ENCODE results near the gene HOXD1.
A peak's percentile ranks its signal among the peaks of the same experiment; 100 is the strongest.

Gene HOXD1

DNA sequence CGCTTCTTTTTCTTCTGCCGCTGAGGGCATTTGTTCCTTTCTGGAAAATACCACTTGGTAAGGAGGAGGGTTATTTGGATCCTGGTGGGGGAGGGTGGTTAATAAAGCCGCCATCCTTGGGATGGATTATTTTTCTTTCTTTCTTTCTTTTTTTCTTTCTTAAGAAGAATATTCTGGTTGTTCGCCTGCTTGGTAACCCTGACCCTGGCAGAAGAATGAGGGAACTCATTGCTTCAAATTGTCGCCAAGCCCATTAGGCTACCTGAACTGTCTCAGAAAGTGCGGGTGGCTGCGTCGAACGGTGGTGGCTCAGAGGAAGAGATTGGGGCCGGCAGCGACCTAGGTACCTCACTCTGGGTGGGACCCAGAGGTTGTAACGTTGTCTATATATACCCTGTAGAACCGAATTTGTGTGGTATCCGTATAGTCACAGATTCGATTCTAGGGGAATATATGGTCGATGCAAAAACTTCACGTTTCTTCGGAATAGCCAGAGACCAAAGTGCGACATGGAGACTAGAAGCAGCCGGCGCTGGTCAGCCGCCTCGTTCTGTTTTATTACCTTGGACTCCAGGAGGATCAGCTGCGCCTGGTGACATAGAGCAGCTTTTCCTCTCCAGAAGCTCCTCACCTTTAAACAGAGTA, 38.4 kb upstream of the HOXD1 start:
- Mint-ChIP-seq H3K27me3 (peaks cover 99% of the 10 kb centered on the region), H3K4me3 (no peak overlapping the region), H3K27ac (no peak overlapping the region), H3K4me1 (peaks cover 14% of the 10 kb centered on the region), H3K9me3 (no peaks in the 10 kb centered on the region)
- ATAC-seq: no peak
- no peak for DNase-seq

DNA sequence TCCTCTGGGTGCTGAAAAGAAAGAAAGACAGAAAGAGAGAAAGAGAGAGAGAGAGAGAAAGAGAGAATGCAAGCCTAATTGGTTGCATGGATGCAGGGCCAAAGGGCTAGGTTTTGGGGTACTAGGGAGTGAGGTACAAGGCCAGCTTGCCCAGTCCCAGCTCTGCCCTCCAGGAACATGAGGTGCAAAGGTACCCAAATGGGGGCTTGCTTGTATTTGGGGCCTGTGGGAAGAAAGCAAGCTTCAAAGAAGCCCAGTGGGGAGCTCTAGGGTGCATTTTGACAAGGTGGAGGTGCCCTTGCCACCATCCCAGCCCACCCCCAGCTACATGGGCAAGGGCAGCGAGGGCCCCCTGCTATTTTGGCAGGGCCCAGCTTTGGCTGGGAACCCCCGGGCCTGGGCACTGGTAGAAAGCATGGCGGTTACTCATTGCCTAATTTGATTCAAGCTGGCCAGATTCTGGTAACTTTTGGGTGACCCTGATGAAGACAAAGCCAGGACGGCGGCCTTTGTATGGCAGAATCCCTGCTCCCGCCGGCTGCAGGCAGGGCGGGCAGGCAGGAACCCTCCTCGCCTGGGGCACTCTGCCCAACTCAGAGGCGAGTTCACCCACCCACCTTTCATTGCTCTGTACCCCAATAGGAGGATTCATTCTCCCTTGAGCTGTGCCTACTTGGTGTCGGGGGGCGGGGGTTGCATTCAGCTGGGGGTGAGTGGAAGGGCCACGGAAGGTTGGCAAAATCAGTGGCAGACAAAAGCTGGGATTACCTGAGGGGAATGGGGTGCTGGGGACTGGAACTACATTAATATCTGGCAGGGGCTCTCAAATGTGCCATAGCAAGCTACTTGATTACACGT, 37.7 kb upstream of the HOXD1 start:
- ATAC-seq (no peak), DNase-seq (no peak)
- peaks cover 99% of the 10 kb centered on the region for H3K27me3 Mint-ChIP-seq
- H3K27ac Mint-ChIP-seq: no peak overlapping the region
- H3K4me3 Mint-ChIP-seq: no peak overlapping the region
- H3K4me1 Mint-ChIP-seq: peaks cover 14% of the 10 kb centered on the region
- H3K9me3 Mint-ChIP-seq: no peaks in the 10 kb centered on the region

DNA sequence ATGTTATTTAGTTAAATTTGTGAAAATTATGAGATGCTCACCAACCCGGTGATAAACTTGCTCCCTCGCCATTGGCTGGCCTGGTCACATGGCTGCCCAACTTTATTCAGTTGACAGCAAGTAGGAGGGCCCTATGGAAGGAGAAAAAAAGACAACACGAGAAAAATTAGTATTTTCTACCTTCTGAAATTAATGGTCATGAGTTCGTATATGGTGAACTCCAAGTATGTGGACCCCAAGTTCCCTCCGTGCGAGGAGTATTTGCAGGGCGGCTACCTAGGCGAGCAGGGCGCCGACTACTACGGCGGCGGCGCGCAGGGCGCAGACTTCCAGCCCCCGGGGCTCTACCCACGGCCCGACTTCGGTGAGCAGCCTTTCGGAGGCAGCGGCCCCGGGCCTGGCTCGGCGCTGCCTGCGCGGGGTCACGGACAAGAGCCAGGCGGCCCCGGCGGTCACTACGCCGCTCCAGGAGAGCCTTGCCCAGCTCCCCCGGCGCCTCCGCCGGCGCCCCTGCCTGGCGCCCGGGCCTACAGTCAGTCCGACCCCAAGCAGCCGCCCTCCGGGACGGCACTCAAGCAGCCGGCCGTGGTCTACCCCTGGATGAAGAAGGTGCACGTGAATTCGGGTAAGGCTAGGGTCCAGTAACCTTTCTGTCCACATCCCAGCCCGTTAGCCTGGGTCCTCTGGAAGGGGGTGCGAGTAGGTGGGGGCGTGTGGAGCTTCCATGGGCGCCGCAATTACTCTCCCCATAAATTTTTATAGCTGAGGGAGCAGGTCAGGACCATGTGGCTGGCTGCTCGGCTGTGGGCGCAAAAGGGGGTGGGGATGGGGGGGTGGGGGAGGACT, 36.8 kb upstream of the HOXD1 start, which contains the start of gene HOXD4:
Gene HOXD4 (plus strand): TSS at position 109 of the 846 bp plus-strand sequence. CDS start 84 bp downstream, at position 193.
- no peak for DNase-seq
- peak; percentile 24 for ATAC-seq
- Mint-ChIP-seq H3K4me1 (peaks cover 14% of the 10 kb centered on the region), H3K9me3 (no peaks in the 10 kb centered on the region), H3K27me3 (peaks cover 99% of the 10 kb centered on the region), H3K27ac (no peak within 1 kb of the TSS), H3K4me3 (peak within 1 kb of the TSS; percentile 57 to 63)

DNA sequence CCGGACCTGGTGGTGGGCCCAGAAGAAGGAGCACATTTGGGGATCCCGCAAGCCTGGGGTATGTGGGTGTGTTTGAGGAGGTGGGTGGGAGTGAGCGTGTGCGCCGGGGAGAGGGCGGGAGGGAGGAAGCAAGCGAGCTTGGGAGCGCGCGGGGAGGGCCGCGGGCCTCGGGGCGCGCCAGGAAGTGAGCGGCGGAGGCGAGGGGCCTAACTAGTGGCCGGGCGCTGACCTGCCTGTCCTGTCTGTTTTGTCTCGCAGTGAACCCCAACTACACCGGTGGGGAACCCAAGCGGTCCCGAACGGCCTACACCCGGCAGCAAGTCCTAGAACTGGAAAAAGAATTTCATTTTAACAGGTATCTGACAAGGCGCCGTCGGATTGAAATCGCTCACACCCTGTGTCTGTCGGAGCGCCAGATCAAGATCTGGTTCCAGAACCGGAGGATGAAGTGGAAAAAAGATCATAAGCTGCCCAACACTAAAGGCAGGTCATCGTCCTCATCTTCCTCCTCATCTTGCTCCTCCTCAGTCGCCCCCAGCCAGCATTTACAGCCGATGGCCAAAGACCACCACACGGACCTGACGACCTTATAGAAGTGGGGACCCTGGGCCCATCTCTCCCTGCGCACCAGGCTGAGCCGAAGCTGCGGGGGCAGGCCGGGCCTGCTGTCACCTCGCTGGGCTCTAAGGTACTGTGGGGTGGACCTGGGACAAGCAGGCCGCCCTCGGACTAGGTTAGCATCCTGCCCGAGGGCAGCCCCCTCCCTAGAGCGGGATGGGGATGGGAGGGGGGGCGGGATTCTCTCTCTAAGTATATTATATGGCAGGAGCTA, 35.9 kb upstream of the HOXD1 start:
- DNase-seq (no peak), ATAC-seq (peak; percentile 29)
- H3K27ac Mint-ChIP-seq: no peak overlapping the region
- H3K9me3 Mint-ChIP-seq: no peaks in the 10 kb centered on the region
- H3K4me1 Mint-ChIP-seq: peaks cover 19% of the 10 kb centered on the region
- H3K4me3 Mint-ChIP-seq: peak overlapping the region; percentile 57 to 63
- H3K27me3 Mint-ChIP-seq: peaks cover 99% of the 10 kb centered on the region

GRCh38 chr2:176154576-176155252, 33.8 kb upstream of the HOXD1 start:
- H3K27ac Mint-ChIP-seq: no peak overlapping the region
- H3K4me3 Mint-ChIP-seq: no peak overlapping the region
- no peaks in the 10 kb centered on the region for H3K9me3 Mint-ChIP-seq
- H3K27me3 Mint-ChIP-seq: peaks cover 99% of the 10 kb centered on the region
- DNase-seq: no peak
- H3K4me1 Mint-ChIP-seq: peaks cover 29% of the 10 kb centered on the region
- no peak for ATAC-seq

GRCh38 chr2:176155356-176156044, 33.0 kb upstream of the HOXD1 start:
- DNase-seq (no peak), ATAC-seq (no peak)
- H3K27me3 Mint-ChIP-seq: peaks cover 99% of the 10 kb centered on the region
- H3K4me3 Mint-ChIP-seq: no peak overlapping the region
- H3K27ac Mint-ChIP-seq: no peak overlapping the region
- H3K4me1 Mint-ChIP-seq: peaks cover 30% of the 10 kb centered on the region
- H3K9me3 Mint-ChIP-seq: no peaks in the 10 kb centered on the region

DNA sequence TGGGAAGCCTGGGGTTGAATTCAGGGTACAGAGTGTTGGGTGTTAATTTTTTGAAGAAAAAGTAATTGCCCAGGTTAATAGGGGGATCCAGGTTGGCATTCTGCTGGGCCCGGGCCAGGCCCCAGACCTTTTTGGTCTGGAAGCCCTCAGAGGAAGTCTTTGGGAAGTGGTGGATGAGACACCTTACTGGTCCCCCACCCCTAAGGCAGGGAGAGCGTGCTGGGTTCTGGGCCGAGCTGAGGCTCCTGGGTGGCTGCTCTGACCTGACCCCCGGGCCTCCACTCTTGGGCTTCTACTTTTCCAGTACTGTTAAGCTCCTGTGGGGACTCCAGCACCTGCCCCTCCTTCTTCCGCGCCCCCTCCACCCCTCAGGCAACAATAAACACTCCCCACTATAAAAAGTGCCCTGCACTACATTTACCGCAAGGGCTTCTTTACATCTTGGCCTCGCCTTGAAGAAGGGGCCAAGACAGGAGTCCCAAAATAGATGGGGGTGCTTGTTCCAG, 32.1 kb upstream of the HOXD1 start:
- ATAC-seq (no peak), DNase-seq (no peak)
- peaks cover 99% of the 10 kb centered on the region for H3K27me3 Mint-ChIP-seq
- H3K4me3 Mint-ChIP-seq: no peak overlapping the region
- H3K4me1 Mint-ChIP-seq: peaks cover 37% of the 10 kb centered on the region
- no peaks in the 10 kb centered on the region for H3K9me3 Mint-ChIP-seq
- no peak overlapping the region for H3K27ac Mint-ChIP-seq

DNA sequence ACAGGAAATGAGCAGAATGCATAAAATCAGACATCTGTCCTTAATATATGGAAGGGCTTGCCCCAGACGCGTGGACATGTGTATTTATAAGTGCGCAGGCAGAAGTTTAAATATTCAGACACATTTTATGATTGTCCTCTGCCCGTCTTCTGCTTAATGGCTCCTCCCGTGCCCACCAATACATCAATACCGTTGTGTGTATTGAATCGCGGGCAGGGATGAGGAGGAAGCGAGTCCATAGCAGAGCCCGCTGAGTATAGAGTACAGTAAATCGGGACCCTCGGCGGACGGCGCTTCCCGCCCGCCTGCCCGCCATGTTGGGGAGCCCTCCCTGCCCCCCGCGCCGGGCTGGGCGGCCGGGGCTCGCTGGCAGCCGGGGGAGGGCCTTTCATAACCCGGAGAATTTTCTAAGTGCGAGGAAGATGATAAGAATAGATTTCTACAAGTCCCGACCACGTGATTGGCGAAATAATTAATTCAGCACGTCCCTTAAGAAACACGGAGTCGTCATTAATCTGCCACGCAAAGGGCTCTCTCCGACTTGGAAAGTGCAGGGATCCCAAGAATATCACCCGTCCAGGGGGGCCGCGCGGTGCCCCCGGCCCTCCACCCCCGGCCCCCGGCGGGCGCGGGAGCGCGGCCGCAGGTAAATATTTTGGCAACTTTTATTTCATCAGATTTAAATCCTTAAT, 31.5 kb upstream of the HOXD1 start, which contains the start of gene HOXD3:
Gene HOXD3 (plus strand): TSS at position 501 of the 692 bp plus-strand sequence. CDS start 11,808 bp downstream, outside the sequence.
- no peak within 1 kb of the TSS for H3K27ac Mint-ChIP-seq
- DNase-seq: no peak
- ATAC-seq: no peak
- H3K27me3 Mint-ChIP-seq: peaks cover 99% of the 10 kb centered on the region
- peak within 1 kb of the TSS; percentile 59 to 68 for H3K4me3 Mint-ChIP-seq
- H3K4me1 Mint-ChIP-seq: peaks cover 43% of the 10 kb centered on the region
- H3K9me3 Mint-ChIP-seq: no peaks in the 10 kb centered on the region

DNA sequence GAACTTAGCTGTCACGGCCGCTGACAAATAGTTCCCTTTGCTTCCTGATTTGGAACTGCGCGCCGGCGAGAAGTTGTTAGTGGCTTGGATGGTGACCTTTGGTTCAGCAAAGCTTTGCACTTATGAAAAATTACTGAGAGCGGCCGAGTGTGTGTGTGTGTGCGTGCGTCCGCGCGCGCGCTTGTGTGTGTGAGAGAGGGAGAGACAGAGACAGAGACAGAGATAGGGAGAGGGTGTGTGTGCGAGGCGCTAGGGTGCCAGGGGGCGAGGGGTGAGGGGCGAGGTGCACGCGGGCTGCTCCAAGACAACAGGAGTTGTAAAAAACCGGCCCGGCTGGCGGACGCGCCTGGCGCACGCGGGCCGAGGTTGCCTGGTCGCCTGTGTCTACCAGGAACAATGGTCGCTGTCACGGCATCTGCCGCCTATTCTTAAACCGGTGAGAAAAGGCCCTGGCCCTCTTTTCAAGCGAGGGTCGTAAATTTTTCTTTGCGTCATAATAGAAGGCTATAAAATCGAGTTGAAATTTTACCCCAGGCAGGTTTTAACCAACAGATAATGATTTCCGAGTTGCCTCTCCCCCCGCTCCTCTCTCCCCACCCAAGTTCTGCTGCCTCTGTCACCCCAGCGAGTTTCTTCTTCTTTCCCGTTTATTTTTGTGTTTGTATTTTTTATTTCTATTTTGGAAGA, 30.8 kb upstream of the HOXD1 start:
- peaks cover 43% of the 10 kb centered on the region for H3K4me1 Mint-ChIP-seq
- ATAC-seq (no peak), DNase-seq (no peak)
- H3K9me3 Mint-ChIP-seq: no peaks in the 10 kb centered on the region
- peak overlapping the region; percentile 59 to 68 for H3K4me3 Mint-ChIP-seq
- H3K27me3 Mint-ChIP-seq: peaks cover 99% of the 10 kb centered on the region
- H3K27ac Mint-ChIP-seq: no peak overlapping the region

- Mint-ChIP-seq H3K27me3 (peaks cover 99% of the 10 kb centered on the region), H3K9me3 (no peaks in the 10 kb centered on the region), H3K4me3 (peak overlapping the region; percentile 59 to 68), H3K4me1 (peaks cover 45% of the 10 kb centered on the region), H3K27ac (no peak overlapping the region)
- ATAC-seq (no peak), DNase-seq (no peak)
These were observed 30.3 kb upstream of the HOXD1 start for GRCh38 chr2:176158186-176158591.

DNA sequence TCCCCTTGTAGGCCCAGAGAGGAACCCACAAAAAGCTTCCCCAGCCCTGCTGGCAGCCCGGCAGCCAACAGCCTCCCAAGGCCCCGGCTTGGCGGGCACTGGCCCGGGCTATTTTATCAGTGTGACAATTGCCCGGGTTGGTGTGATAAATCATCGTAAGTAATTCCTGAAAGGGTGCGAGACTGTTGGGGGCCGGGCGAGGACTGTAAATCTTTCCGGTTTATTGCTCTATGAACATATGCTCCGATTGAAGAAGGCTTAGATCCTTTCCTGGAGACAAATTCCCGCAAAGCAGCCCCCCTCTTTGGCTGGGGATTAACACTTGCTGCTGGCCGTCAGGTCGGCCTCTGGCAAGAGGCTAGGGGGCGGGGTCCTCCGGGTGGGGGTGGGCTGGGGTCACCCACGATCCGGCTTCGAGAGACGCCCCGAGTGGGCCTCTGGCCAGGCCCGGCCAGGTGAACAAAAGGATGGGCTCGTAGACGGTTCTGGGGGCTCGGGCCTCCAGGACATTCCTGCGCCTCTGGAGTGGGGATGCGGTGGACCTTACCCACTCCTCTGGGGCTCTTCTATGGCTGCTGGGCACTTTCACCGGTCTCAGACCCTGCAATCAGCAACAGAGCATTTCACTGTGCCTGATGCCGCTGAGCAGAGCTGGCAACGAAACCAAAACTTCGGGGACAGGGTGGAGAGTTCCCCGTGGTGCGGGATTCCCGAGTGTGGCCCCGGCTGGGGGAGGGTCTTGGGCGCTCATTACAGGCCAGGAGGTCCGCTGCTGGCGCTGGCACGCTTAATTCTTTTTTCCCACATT, 29.4 kb upstream of the HOXD1 start:
- peak overlapping the region in 1 of 2 donors; percentile 42 for H3K4me3 Mint-ChIP-seq
- peaks cover 54% of the 10 kb centered on the region for H3K4me1 Mint-ChIP-seq
- ATAC-seq: no peak
- peaks cover 100% of the 10 kb centered on the region for H3K27me3 Mint-ChIP-seq
- no peak for DNase-seq
- H3K9me3 Mint-ChIP-seq: no peaks in the 10 kb centered on the region
- no peak overlapping the region for H3K27ac Mint-ChIP-seq

DNA sequence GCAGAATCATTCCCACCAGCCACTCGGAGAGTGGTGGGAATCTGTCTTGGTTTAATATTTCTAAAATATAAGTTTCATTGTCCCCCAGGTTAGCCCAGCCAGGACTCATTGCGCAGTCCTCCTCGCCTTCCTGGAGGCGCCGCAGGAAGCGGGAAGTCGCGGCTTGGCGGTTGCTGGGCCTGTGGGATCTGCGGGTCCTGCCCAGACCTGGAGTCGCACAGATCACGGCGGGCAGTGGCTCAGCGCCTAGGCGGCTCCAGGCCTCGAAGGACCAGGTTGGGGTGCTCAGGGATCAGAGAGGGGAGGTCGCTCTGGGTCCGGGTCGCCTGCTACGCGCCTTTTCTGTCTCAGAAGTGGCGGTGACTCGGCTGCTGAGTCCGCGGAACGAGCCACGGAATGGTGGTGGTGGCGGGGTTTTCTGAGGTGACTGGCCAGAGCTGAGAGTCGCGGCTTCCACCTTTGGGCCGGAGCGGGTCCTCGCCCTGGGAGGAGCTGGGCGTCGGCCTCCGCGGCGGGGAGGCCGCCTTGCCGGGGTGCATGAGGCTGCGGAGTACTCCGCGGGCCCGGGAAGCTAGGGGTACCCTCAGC, 28.7 kb upstream of the HOXD1 start:
- H3K27me3 Mint-ChIP-seq: peaks cover 100% of the 10 kb centered on the region
- H3K9me3 Mint-ChIP-seq: no peaks in the 10 kb centered on the region
- DNase-seq: no peak
- H3K27ac Mint-ChIP-seq: no peak overlapping the region
- ATAC-seq: peak; percentile 43
- H3K4me3 Mint-ChIP-seq: peak overlapping the region in 1 of 2 donors; percentile 42
- peaks cover 61% of the 10 kb centered on the region for H3K4me1 Mint-ChIP-seq

Data from stimulated activated naive CD8-positive, alpha-beta T cell treated with anti-CD3 and anti-CD28 coated beads, Interleukin-15, amount 100 ng/mL, for 72 hours (primary cell).